Measurements from ENCODE around the gene CD164L2.

CD164L2 gene

DNA sequence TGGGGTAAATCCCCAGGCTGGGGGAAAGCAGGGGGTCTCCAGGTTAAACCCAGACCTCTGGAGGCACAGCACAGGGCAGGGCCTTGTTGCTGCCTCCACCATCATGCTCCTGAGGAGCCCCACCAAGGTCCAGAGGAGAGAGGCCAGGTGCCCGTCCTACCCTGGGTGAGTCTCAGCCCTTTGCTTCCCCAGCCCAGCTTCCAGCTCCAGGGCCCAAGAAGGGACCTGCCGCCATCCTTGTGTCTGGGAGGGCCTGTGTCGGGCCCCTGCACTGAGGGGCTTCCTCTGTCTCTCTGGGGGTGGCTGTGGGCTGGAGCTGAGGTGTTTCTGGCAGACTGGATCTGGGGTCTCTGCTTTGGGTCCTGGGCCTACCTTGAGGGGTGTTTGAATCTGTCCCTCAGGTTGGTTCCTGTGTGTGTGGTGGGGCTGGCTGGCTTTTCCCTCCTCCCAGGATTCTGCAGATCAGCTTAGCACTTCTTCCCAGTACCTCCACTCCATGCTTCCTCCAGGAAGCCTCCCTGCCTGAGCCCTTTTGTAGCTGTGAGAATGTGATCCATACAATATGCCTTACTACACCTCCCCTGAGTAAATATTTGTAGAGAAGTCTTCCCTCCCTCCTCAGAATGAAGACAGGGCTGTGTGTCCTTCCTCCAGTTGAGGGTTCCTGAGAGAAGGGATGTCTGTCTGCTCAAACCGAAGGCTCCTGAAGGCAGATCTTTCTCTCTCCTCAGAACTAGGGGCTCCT is 15.4 kb upstream of the CD164L2 start:
- no peak overlapping the region for H2BK12ac ChIP-seq (ENCODE audit: low read length in 2 of 2)
- H2AFZ ChIP-seq (ENCODE audit: low read depth, low read length), result no peak overlapping the region
- no peak overlapping the region for H4K91ac ChIP-seq (ENCODE audit: low read length)
- peak overlapping the region; percentile 82 for H2BK15ac ChIP-seq (ENCODE audit: low read depth, poor library complexity, severe bottlenecking)
- no peaks in the 10 kb centered on the region for H3K9me3 ChIP-seq (ENCODE audit: control insufficient read depth, low read length)
- no peak overlapping the region for H3K14ac ChIP-seq (ENCODE audit: low read length in 2 of 2)
- no peak overlapping the region for H3K4me3 ChIP-seq (ENCODE audit: insufficient read depth in 1 of 2, low read depth in 1 of 2, low read length in 2 of 2)
- H3K36me3 ChIP-seq (ENCODE audit: control insufficient read depth in 1 of 2, insufficient read depth in 2 of 2, low read depth in 1 of 2, low read length in 2 of 2), result peaks cover 6 to 11% of the 10 kb centered on the region in 2 experiments
- H3K4me2 ChIP-seq (ENCODE audit: low read length, poor library complexity, severe bottlenecking), result no peak overlapping the region
- H3K27ac ChIP-seq (ENCODE audit: low read length, poor library complexity, severe bottlenecking), result no peak overlapping the region
- H3K18ac ChIP-seq (ENCODE audit: low read depth in 1 of 2, low read length in 2 of 2), result no peak overlapping the region
- H2AK5ac ChIP-seq (ENCODE audit: low read length, severe bottlenecking), result no peak overlapping the region
- H3K4ac ChIP-seq (ENCODE audit: low read depth in 1 of 2, low read length in 2 of 2), result no peak overlapping the region
- H3K79me1 ChIP-seq (replicated peaks; ENCODE audit: low read length, poor library complexity, severe bottlenecking), result peaks cover 6% of the 10 kb centered on the region
- no peak overlapping the region for H2BK5ac ChIP-seq (ENCODE audit: low read depth, low read length, poor library complexity, severe bottlenecking)
- H3K4me1 ChIP-seq (ENCODE audit: control insufficient read depth, insufficient read depth, low read depth, low read length), result peaks cover 37% of the 10 kb centered on the region
- H3K27me3 ChIP-seq (ENCODE audit: control insufficient read depth in 1 of 2, insufficient read depth in 1 of 2, low read length in 2 of 2), result peaks cover 0 to 3% of the 10 kb centered on the region in 2 experiments
- 89% methylated on average over 4 of the region's 4 CpGs for WGBS
- no peak overlapping the region for H3K23ac ChIP-seq (ENCODE audit: low read length in 2 of 2)
- H4K8ac ChIP-seq (ENCODE audit: low read length), result no peak overlapping the region
- H3K9ac ChIP-seq (ENCODE audit: low read length), result peak overlapping the region; percentile 66
- DNase-seq, result no peak
- no peak overlapping the region for H2BK120ac ChIP-seq (ENCODE audit: low read depth, low read length)

DNA sequence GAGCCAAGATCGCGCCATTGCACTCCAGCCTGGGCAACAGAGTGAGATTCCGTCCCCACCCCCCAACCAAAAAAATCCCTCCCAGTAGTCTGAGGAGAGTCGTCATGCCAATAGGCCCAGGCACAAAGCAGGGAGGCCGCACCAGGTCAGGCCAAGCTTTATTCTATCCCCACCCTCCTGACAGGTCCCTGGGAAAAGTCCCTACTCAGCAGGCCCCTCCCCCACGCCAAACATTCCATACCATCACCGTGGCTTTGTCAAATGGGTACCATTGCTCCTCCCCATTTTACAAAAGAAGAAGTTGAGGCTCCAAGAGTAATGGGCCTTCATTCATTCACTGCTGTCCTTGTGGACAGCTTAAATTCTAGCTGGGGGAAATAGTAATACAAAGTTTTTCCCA is 14.6 kb upstream of the CD164L2 start:
- DNase-seq, result no peak
- WGBS, result 87% methylated on average over 7 of the region's 7 CpGs
- Histone ChIP-seq H4K8ac (ENCODE audit: low read length) (peak overlapping the region; percentile 14), H2BK5ac (ENCODE audit: low read depth, low read length, poor library complexity, severe bottlenecking) (no peak overlapping the region), H2BK15ac (ENCODE audit: low read depth, poor library complexity, severe bottlenecking) (no peak overlapping the region), H3K18ac (ENCODE audit: low read depth in 1 of 2, low read length in 2 of 2) (no peak overlapping the region), H2BK120ac (ENCODE audit: low read depth, low read length) (no peak overlapping the region), H2AK5ac (ENCODE audit: low read length, severe bottlenecking) (peak overlapping the region; percentile 4), H3K4me1 (ENCODE audit: control insufficient read depth, insufficient read depth, low read depth, low read length) (peaks cover 36% of the 10 kb centered on the region), H3K27me3 (ENCODE audit: control insufficient read depth in 1 of 2, insufficient read depth in 1 of 2, low read length in 2 of 2) (peaks cover 0 to 3% of the 10 kb centered on the region in 2 experiments), H4K91ac (ENCODE audit: low read length) (no peak overlapping the region), H3K27ac (ENCODE audit: low read length, poor library complexity, severe bottlenecking) (no peak overlapping the region), H3K36me3 (ENCODE audit: control insufficient read depth in 1 of 2, insufficient read depth in 2 of 2, low read depth in 1 of 2, low read length in 2 of 2) (peaks cover 6% of the 10 kb centered on the region in 2 experiments), H3K4ac (ENCODE audit: low read depth in 1 of 2, low read length in 2 of 2) (no peak overlapping the region), H3K14ac (ENCODE audit: low read length in 2 of 2) (no peak overlapping the region), H3K23ac (ENCODE audit: low read length in 2 of 2) (no peak overlapping the region), H3K9ac (ENCODE audit: low read length) (no peak overlapping the region), H3K4me3 (ENCODE audit: insufficient read depth in 1 of 2, low read depth in 1 of 2, low read length in 2 of 2) (no peak overlapping the region), H3K79me1 (replicated peaks; ENCODE audit: low read length, poor library complexity, severe bottlenecking) (peaks cover 9% of the 10 kb centered on the region), H3K9me3 (ENCODE audit: control insufficient read depth, low read length) (no peaks in the 10 kb centered on the region), H2AFZ (ENCODE audit: low read depth, low read length) (no peak overlapping the region), H3K4me2 (ENCODE audit: low read length, poor library complexity, severe bottlenecking) (no peak overlapping the region), H2BK12ac (ENCODE audit: low read length in 2 of 2) (no peak overlapping the region)

DNA sequence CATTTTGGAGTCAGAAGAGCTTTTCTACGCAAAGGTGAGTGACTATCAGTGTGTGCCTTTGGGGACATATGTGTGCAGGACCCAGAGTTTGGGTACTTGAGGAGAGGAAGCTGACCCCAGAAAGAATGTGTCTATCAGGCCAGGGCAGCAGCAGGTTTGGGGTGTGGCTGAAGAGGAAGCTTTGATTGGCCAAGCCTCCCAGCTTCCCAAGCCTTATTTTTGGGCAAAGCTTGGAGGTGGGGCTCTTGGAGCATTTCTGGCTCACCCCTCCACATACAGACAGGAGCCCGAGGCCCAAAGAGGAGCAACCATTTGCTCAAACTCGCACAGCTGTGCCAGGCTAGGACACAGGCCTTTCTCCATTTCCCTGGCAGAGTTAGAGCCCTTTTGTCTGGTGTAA is 14.0 kb upstream of the CD164L2 start:
- Histone ChIP-seq H2AK5ac (ENCODE audit: low read length, severe bottlenecking) (no peak overlapping the region), H2BK15ac (ENCODE audit: low read depth, poor library complexity, severe bottlenecking) (no peak overlapping the region)

DNA sequence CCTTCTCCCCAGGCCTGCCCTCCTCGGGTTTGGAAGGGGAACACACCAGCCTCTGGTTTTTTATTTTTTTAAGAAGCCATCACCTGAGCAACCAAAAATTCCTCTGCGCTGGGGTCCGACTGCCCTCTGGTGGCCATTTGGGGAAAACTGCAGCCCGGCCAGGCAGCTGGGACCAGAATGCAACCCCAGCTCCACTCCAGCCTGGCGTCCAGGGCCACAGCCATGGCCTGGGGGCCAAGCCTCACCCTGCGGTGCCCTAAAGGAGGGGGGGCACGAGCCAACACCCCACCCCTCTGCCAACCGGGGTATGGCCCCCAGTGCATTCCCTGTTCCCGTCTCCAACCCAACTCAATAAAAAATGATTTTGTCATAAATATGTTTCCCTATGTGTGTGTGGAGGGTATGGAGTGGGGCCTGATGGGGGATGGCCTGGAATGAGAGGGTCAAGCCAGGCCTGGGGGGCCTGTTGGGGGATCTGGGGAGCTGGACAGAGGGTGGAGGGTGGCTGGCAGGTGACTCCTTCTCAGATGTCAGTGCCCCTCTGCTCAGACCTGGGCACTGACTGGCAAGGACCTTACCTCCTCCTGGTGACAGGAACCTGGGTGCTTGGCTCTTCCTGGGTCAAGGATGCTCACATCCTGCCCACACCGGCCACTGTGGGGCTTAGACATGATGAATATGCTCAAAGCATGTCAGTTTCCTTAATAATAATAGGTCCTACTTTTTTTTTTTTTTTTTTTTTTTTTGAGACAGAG is 12.5 kb upstream of the CD164L2 start:
- no peak overlapping the region for H3K23ac ChIP-seq (ENCODE audit: low read length in 2 of 2)
- H3K4ac ChIP-seq (ENCODE audit: low read depth in 1 of 2, low read length in 2 of 2), result no peak overlapping the region
- peak overlapping the region; percentile 77 for H2AK5ac ChIP-seq (ENCODE audit: low read length, severe bottlenecking)
- H2BK120ac ChIP-seq (ENCODE audit: low read depth, low read length), result no peak overlapping the region
- peak overlapping the region in 1 of 2 experiments; percentile 46 for H3K18ac ChIP-seq (ENCODE audit: low read depth in 1 of 2, low read length in 2 of 2)
- no peak overlapping the region for H3K27ac ChIP-seq (ENCODE audit: low read length, poor library complexity, severe bottlenecking)
- peak overlapping the region in 1 of 2 experiments; percentile 33 for H2BK12ac ChIP-seq (ENCODE audit: low read length in 2 of 2)
- no peak overlapping the region for H3K14ac ChIP-seq (ENCODE audit: low read length in 2 of 2)
- no peak overlapping the region for H4K91ac ChIP-seq (ENCODE audit: low read length)
- no peak overlapping the region for H2AFZ ChIP-seq (ENCODE audit: low read depth, low read length)
- H3K36me3 ChIP-seq (ENCODE audit: control insufficient read depth in 1 of 2, insufficient read depth in 2 of 2, low read depth in 1 of 2, low read length in 2 of 2), result peaks cover 0 to 6% of the 10 kb centered on the region in 2 experiments
- no peaks in the 10 kb centered on the region for H3K9me3 ChIP-seq (ENCODE audit: control insufficient read depth, low read length)
- H3K4me3 ChIP-seq (ENCODE audit: insufficient read depth in 1 of 2, low read depth in 1 of 2, low read length in 2 of 2), result no peak overlapping the region
- peak overlapping the region; percentile 75 for H3K9ac ChIP-seq (ENCODE audit: low read length)
- H3K4me2 ChIP-seq (ENCODE audit: low read length, poor library complexity, severe bottlenecking), result no peak overlapping the region
- H3K79me1 ChIP-seq (replicated peaks; ENCODE audit: low read length, poor library complexity, severe bottlenecking), result peaks cover 10% of the 10 kb centered on the region
- peak overlapping the region; percentile 12 for H4K8ac ChIP-seq (ENCODE audit: low read length)
- H3K4me1 ChIP-seq (ENCODE audit: control insufficient read depth, insufficient read depth, low read depth, low read length), result peaks cover 33% of the 10 kb centered on the region
- peaks cover 0 to 11% of the 10 kb centered on the region in 2 experiments for H3K27me3 ChIP-seq (ENCODE audit: control insufficient read depth in 1 of 2, insufficient read depth in 1 of 2, low read length in 2 of 2)
- DNase-seq, result peak; percentile 59
- H2BK15ac ChIP-seq (ENCODE audit: low read depth, poor library complexity, severe bottlenecking), result no peak overlapping the region
- WGBS, result 2% methylated on average over 6 of the region's 10 CpGs
- H2BK5ac ChIP-seq (ENCODE audit: low read depth, low read length, poor library complexity, severe bottlenecking), result no peak overlapping the region

More for the DNA sequence above, 14.0 kb upstream of the CD164L2 start:
- no peak for DNase-seq
- no peak overlapping the region for H3K4ac ChIP-seq (ENCODE audit: low read depth in 1 of 2, low read length in 2 of 2)
- no peak overlapping the region for H3K23ac ChIP-seq (ENCODE audit: low read length in 2 of 2)
- H3K27ac ChIP-seq (ENCODE audit: low read length, poor library complexity, severe bottlenecking), result no peak overlapping the region
- H3K27me3 ChIP-seq (ENCODE audit: control insufficient read depth in 1 of 2, insufficient read depth in 1 of 2, low read length in 2 of 2), result peaks cover 0 to 3% of the 10 kb centered on the region in 2 experiments
- peaks cover 10% of the 10 kb centered on the region for H3K79me1 ChIP-seq (replicated peaks; ENCODE audit: low read length, poor library complexity, severe bottlenecking)
- H3K4me1 ChIP-seq (ENCODE audit: control insufficient read depth, insufficient read depth, low read depth, low read length), result peaks cover 33% of the 10 kb centered on the region
- no peak overlapping the region for H2BK5ac ChIP-seq (ENCODE audit: low read depth, low read length, poor library complexity, severe bottlenecking)
- H2BK120ac ChIP-seq (ENCODE audit: low read depth, low read length), result no peak overlapping the region
- H3K4me3 ChIP-seq (ENCODE audit: insufficient read depth in 1 of 2, low read depth in 1 of 2, low read length in 2 of 2), result no peak overlapping the region
- no peak overlapping the region for H3K4me2 ChIP-seq (ENCODE audit: low read length, poor library complexity, severe bottlenecking)
- H2AFZ ChIP-seq (ENCODE audit: low read depth, low read length), result no peak overlapping the region
- H3K9me3 ChIP-seq (ENCODE audit: control insufficient read depth, low read length), result no peaks in the 10 kb centered on the region
- H4K8ac ChIP-seq (ENCODE audit: low read length), result no peak overlapping the region
- no peak overlapping the region for H2BK12ac ChIP-seq (ENCODE audit: low read length in 2 of 2)
- no peak overlapping the region for H3K18ac ChIP-seq (ENCODE audit: low read depth in 1 of 2, low read length in 2 of 2)
- WGBS, result 95% methylated on average over 3 of the region's 3 CpGs
- H3K9ac ChIP-seq (ENCODE audit: low read length), result no peak overlapping the region
- H3K36me3 ChIP-seq (ENCODE audit: control insufficient read depth in 1 of 2, insufficient read depth in 2 of 2, low read depth in 1 of 2, low read length in 2 of 2), result peaks cover 6% of the 10 kb centered on the region in 2 experiments
- H3K14ac ChIP-seq (ENCODE audit: low read length in 2 of 2), result no peak overlapping the region
- H4K91ac ChIP-seq (ENCODE audit: low read length), result no peak overlapping the region

Data from mesenchymal stem cell (in vitro differentiated cells and primary cell).